H1 (cell line): ENCODE measurements around the gene MAP7. TPM values are rescaled to one million over a fixed set of nuclear protein-coding genes. Genes with fewer than 3 reads are reported as not detected.

Experiments
- CTCF ChIA-PET: fragments of 300-600 bp; sonication (Branson Sonifier 250); formaldehyde crosslinking; loops from one replicate; lab custom pipeline; 2021; ENCODE audit not compliant: partially characterized antibody; lab: Charles Lee
- POLR2A ChIA-PET: fragments of 300-600 bp; sonication (Branson Sonifier 250); formaldehyde crosslinking; loops from one replicate; lab custom pipeline; 2021; ENCODE audit warnings: inconsistent platforms; ENCODE audit not compliant: partially characterized antibody; lab: Charles Lee
- DNase-seq, 2 experiments: peaks; one replicate each; pipeline versions ENCODE4 v3.0.0 to v3.0.0-alpha.2; 2010 to 2022; ENCODE audit warnings: low spot score in 2 of 2, low read depth in 1 of 2, mixed read lengths in 1 of 2
- FAIRE-seq: peaks from 2 replicates; lab custom pipeline; 2011; peaks lifted over from hg19 to GRCh38; lab: Jason Lieb, UNC
- H2AFZ ChIP-seq: 2 replicates; pipeline ENCODE4 v1.8.1; 2012; ENCODE audit warnings: low read length, inconsistent platforms
- H2AK5ac ChIP-seq: 2 replicates; pipeline ENCODE4 v1.6.1; 2013; ENCODE audit warnings: low read depth, low read length
- H2BK120ac ChIP-seq: replicated peaks from 2 replicates; pipeline ENCODE3; 2013; ENCODE audit warnings: low read depth, low read length, inconsistent platforms
- H2BK12ac ChIP-seq: 2 replicates; pipeline ENCODE4 v1.6.1; 2013; ENCODE audit warnings: low read depth, low read length
- H2BK15ac ChIP-seq: 2 replicates; pipeline ENCODE4 v1.6.1; 2013; ENCODE audit warnings: low read length
- H2BK20ac ChIP-seq: 2 replicates; pipeline ENCODE4 v1.6.1; 2013; ENCODE audit warnings: low read length
- H2BK5ac ChIP-seq: 2 replicates; pipeline ENCODE4 v1.6.1; 2013; ENCODE audit warnings: low read depth, low read length
- H3K14ac ChIP-seq: 2 replicates; pipeline ENCODE4 v1.6.1; 2013; ENCODE audit warnings: inconsistent platforms; ENCODE audit not compliant: insufficient read length
- H3K18ac ChIP-seq: 2 replicates; pipeline ENCODE4 v1.6.1; 2013; ENCODE audit warnings: low read length; ENCODE audit errors: extremely low read depth
- H3K23ac ChIP-seq: 2 replicates; pipeline ENCODE4 v1.6.1; 2013; ENCODE audit warnings: inconsistent platforms; ENCODE audit not compliant: insufficient read length
- H3K23me2 ChIP-seq: 2 replicates; pipeline ENCODE4 v1.6.1; 2013; ENCODE audit warnings: low read depth, low read length
- H3K27ac ChIP-seq: 2 replicates; pipeline ENCODE4 v1.6.1; 2011; ENCODE audit warnings: low read depth, low read length, inconsistent platforms
- H3K27me3 ChIP-seq, 4 experiments: replicated peaks in 1 of 4; 1 replicate in 1 of 4; 2 replicates in 3 of 4; pipeline versions ENCODE4 v1.6.1 to v1.8.1; 2011 to 2013; ENCODE audit warnings: low read length in 3 of 4, mild to moderate bottlenecking in 3 of 4, inconsistent platforms in 2 of 4, mixed read lengths in 2 of 4, moderate library complexity in 1 of 4; ENCODE audit not compliant: control insufficient read depth in 3 of 4, insufficient read depth in 3 of 4; ENCODE audit errors: extremely low read depth in 1 of 4
- H3K36me3 ChIP-seq, 4 experiments: 2 replicates each; pipeline versions ENCODE4 v1.6.1 to v1.8.1; 2011 to 2013; ENCODE audit warnings: mild to moderate bottlenecking in 4 of 4, low read length in 3 of 4, moderate library complexity in 2 of 4, control low read depth in 1 of 4, inconsistent platforms in 1 of 4; ENCODE audit not compliant: insufficient read depth in 4 of 4, control insufficient read depth in 2 of 4
- H3K4ac ChIP-seq: replicated peaks from 2 replicates; pipeline ENCODE3; 2013; ENCODE audit warnings: low read length, low read depth, mixed read lengths, inconsistent platforms; ENCODE audit not compliant: insufficient read length
- H3K4me1 ChIP-seq, 4 experiments: replicated peaks in 1 of 4; 1 replicate in 1 of 4; 2 replicates in 3 of 4; pipeline versions ENCODE4 v1.6.1 to v1.8.1; 2011 to 2013; ENCODE audit warnings: low read length in 3 of 4, inconsistent platforms in 2 of 4, mixed read lengths in 1 of 4; ENCODE audit not compliant: insufficient read depth in 4 of 4, control insufficient read depth in 3 of 4
- H3K4me2 ChIP-seq, 2 experiments: 2 replicates each; pipeline versions ENCODE4 v1.6.1 to v1.8.1; 2011 to 2013; ENCODE audit warnings: low read depth in 2 of 2, low read length in 2 of 2, control low read depth in 1 of 2, inconsistent platforms in 1 of 2, mild to moderate bottlenecking in 1 of 2; ENCODE audit not compliant: insufficient read depth in 1 of 2
- H3K4me3 ChIP-seq, 4 experiments: fragments of 200-600, 300-600 bp in 1 of 4; sonication (generic), shearing (Covaris generic), sonication (Bioruptor Twin) in 1 of 4; 2 replicates each; pipeline versions ENCODE4 v1.5.1 to v1.8.1; 2011 to 2016; ENCODE audit warnings: low read length in 4 of 4, low read depth in 3 of 4, control low read depth in 2 of 4, inconsistent platforms in 2 of 4, mild to moderate bottlenecking in 2 of 4, mixed read lengths in 1 of 4, moderate library complexity in 1 of 4; ENCODE audit not compliant: insufficient read depth in 2 of 4; ENCODE audit errors: extremely low read depth in 1 of 4
- H3K56ac ChIP-seq: replicated peaks from 2 replicates; pipeline ENCODE3; 2013; ENCODE audit warnings: low read depth, mild to moderate bottlenecking, mixed read lengths, low read length, inconsistent platforms; ENCODE audit not compliant: insufficient read length
- H3K79me1 ChIP-seq: 2 replicates; pipeline ENCODE4 v1.6.1; 2013; ENCODE audit warnings: low read depth, low read length, control low read depth
- H3K79me2 ChIP-seq, 2 experiments: 2 replicates each; pipeline versions ENCODE4 v1.6.1 to v1.8.1; 2012 to 2013; ENCODE audit warnings: low read length in 2 of 2, mild to moderate bottlenecking in 2 of 2, inconsistent platforms in 1 of 2; ENCODE audit not compliant: insufficient read depth in 2 of 2, control insufficient read depth in 1 of 2
- H3K9ac ChIP-seq, 4 experiments: replicated peaks in 1 of 4; 1 replicate in 1 of 4; 2 replicates in 3 of 4; pipeline versions ENCODE4 v1.6.1 to v1.8.1; 2011 to 2013; ENCODE audit warnings: low read depth in 3 of 4, low read length in 3 of 4, control low read depth in 2 of 4, mild to moderate bottlenecking in 2 of 4, moderate library complexity in 2 of 4, inconsistent platforms in 1 of 4; ENCODE audit errors: extremely low read depth in 1 of 4
- H3K9me3 ChIP-seq, 2 experiments: 2 replicates each; pipeline versions ENCODE4 v1.6.1 to v1.8.1; 2012 to 2013; ENCODE audit warnings: mild to moderate bottlenecking in 2 of 2, moderate library complexity in 2 of 2, control low read depth in 1 of 2, inconsistent platforms in 1 of 2, low read depth in 1 of 2, low read length in 1 of 2, mixed read lengths in 1 of 2; ENCODE audit not compliant: insufficient read depth in 2 of 2
- H4K20me1 ChIP-seq, 2 experiments: replicated peaks in 1 of 2; 2 replicates each; pipeline versions ENCODE3 to v1.8.1; 2011 to 2013; ENCODE audit warnings: inconsistent platforms in 2 of 2, low read length in 2 of 2, mild to moderate bottlenecking in 1 of 2; ENCODE audit not compliant: insufficient read depth in 2 of 2, control insufficient read depth in 1 of 2
- H4K5ac ChIP-seq: 2 replicates; pipeline ENCODE4 v1.6.1; 2013; ENCODE audit warnings: low read length, low read depth, mixed read lengths, inconsistent platforms; ENCODE audit not compliant: insufficient read length
- H4K8ac ChIP-seq: 2 replicates; pipeline ENCODE4 v1.8.0; 2013; ENCODE audit warnings: mild to moderate bottlenecking, moderate library complexity, low read length, inconsistent platforms; ENCODE audit not compliant: insufficient read depth; ENCODE audit errors: extremely low read depth
- H4K91ac ChIP-seq: replicated peaks from 2 replicates; pipeline ENCODE3; 2013; ENCODE audit warnings: low read length, mixed read lengths, inconsistent platforms; ENCODE audit not compliant: insufficient read length
- CBX5 ChIP-seq: fragments of 300-800, 300-1000 bp; sonication (generic); IDR thresholded peaks from 2 replicates; pipeline ENCODE4 v1.7.1; 2016; ENCODE audit warnings: antibody characterized with exemption, low read length, low read depth
- KDM1A ChIP-seq: fragments of 200-600, 300-600 bp; sonication (generic); IDR thresholded peaks from 2 replicates; pipeline ENCODE4 v1.7.1; 2016; ENCODE audit warnings: mild to moderate bottlenecking, low read length, borderline replicate concordance
- KDM4A ChIP-seq: IDR thresholded peaks from one replicate; pipeline ENCODE4 v1.7.1; 2012; ENCODE audit warnings: low read depth, mild to moderate bottlenecking, moderate library complexity, low read length, inconsistent platforms; ENCODE audit not compliant: severe bottlenecking
- MAFK ChIP-seq: IDR thresholded peaks from 2 replicates; pipeline ENCODE4 v1.6.1; 2012; ENCODE audit warnings: low read depth, mild to moderate bottlenecking, improper control_type of control experiment, low read length
- MAX ChIP-seq: IDR thresholded peaks from 2 replicates; pipeline ENCODE4 v1.6.1; 2012; ENCODE audit warnings: inconsistent platforms
- POLR2A ChIP-seq, 2 experiments: IDR thresholded peaks; 1 replicate in 1 of 2; 2 replicates in 1 of 2; pipeline ENCODE4 v1.6.1; 2011; ENCODE audit warnings: low read depth in 2 of 2, low read length in 2 of 2, mild to moderate bottlenecking in 2 of 2; ENCODE audit errors: control extremely low read depth in 1 of 2
- SIN3A ChIP-seq, 2 experiments: IDR thresholded peaks in 1 of 2; conservative IDR thresholded peaks in 1 of 2; 2 replicates each; pipeline ENCODE4 v1.6.1; 2011 to 2012; ENCODE audit warnings: low read length in 2 of 2, improper control_type of control experiment in 1 of 2, low read depth in 1 of 2, mild to moderate bottlenecking in 1 of 2
- TEAD4 ChIP-seq: IDR thresholded peaks from 2 replicates; pipeline ENCODE4 v1.6.1; 2012; ENCODE audit warnings: low read depth, low read length, inconsistent platforms, mixed read lengths
- YY1 ChIP-seq: IDR thresholded peaks from 2 replicates; pipeline ENCODE4 v1.6.1; 2011; ENCODE audit warnings: low read depth, mild to moderate bottlenecking, low read length
- WGBS, 2 experiments: shearing (Covaris generic) in 1 of 2; methylation state at CpG; one replicate each; pipeline versions ENCODE4 v1.1.6 to v1.1.7; 2013 to 2015; ENCODE audit warnings: low lambda C conversion rate in 2 of 2, mixed read lengths in 2 of 2, inconsistent platforms in 1 of 2, low coverage in 1 of 2, missing lambda C conversion rate in 1 of 2; ENCODE audit not compliant: insufficient replicate concordance in 2 of 2, insufficient coverage in 1 of 2, insufficient read length in 1 of 2; ENCODE audit errors: extremely low coverage in 1 of 2, missing lambda C conversion rate in 1 of 2; 5-methylcytosine and 5-hydroxymethylcytosine counted together
- polyA plus RNA-seq, 7 experiments: library from polyadenylated mRNA; depleted of rRNA in 3 of 7; stranded (reverse) in 5 of 7; unstranded in 2 of 7; fragments of >200 nt in 5 of 7; fragments of 200-250 nt in 2 of 7; gene quantifications; 1 replicate in 5 of 7; 2 replicates in 1 of 7; 4 replicates in 1 of 7; pipeline versions ENCODE4 v1.2.1 to v1.2.3, GENCODE V29; 2011 to 2013; ENCODE audit warnings: missing spikeins in 2 of 7, mixed read lengths in 2 of 7
- total RNA-seq: library from RNA; stranded (reverse); fragmentation: NEBNext Ultra II Directional; extraction: Animal tissue kit (Norgen Biotek cat#: 25700); gene quantifications from 2 replicates; pipeline ENCODE4 v1.2.1, GENCODE V29; 2021
- TF ChIP-seq, protein P1 (sequence below): IDR thresholded peaks from 2 replicates; pipeline ENCODE4 v1.6.1; 2012; ENCODE audit warnings: low read length, inconsistent platforms
- TF ChIP-seq, protein P2 (sequence below): IDR thresholded peaks from 2 replicates; pipeline ENCODE4 v1.6.1; 2012; ENCODE audit warnings: inconsistent platforms

MAP7 gene
- total and polyA plus RNA-seq, 2 of the 8 experiments (the other 6 are each of a cell fraction or from before 2014, with no cell fraction given), result 13.5 to 66.9 TPM

DNA sequence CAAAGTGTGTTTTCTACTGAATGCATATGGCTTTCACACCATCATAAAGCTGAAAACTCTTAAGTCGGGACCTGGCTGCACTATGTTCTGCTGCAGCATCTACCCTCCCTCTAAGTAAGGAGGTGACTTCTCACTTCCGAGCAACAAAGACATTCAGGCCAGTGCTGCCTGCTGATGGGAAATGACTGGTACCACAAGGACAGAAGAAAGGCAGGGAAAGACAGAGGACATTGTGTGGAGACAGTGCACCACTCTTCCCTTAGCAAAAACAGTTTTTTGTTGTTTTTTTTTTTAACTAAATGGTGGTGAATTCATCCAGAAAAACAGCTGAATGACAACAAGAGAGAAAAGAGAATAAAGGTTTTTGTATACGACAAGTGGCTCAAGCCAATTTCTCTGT, 81.5 kb downstream of the MAP7 start:
- Histone ChIP-seq H2BK20ac (no peak overlapping the region), H3K4me3 (no peak overlapping the region), H2AFZ (no peak overlapping the region), H3K9ac (no peak overlapping the region), H4K91ac (no peak overlapping the region), H3K79me2 (peaks cover 0 to 51% of the 10 kb centered on the region in 2 experiments; a peak in 2 of 4 replicates), H3K9me3 (no peaks in the 10 kb centered on the region), H2BK5ac (no peak overlapping the region), H3K27ac (no peak overlapping the region), H2BK12ac (no peak overlapping the region), H2AK5ac (no peak overlapping the region), H3K4me1 (peaks cover 0 to 14% (median 10%) of the 10 kb centered on the region in 4 experiments; a peak in 5 of 7 replicates), H3K4ac (no peak overlapping the region), H3K36me3 (no peaks in the 10 kb centered on the region), H3K14ac (no peak overlapping the region), H3K18ac (no peak overlapping the region), H2BK15ac (no peak overlapping the region), H2BK120ac (no peak overlapping the region), H3K4me2 (no peak overlapping the region), H3K23ac (no peak overlapping the region), H4K8ac (no peak overlapping the region), H3K23me2 (no peaks in the 10 kb centered on the region), H4K5ac (no peak overlapping the region), H4K20me1 (peaks cover 0 to 1% of the 10 kb centered on the region in 2 experiments), H3K79me1 (peaks cover 2% of the 10 kb centered on the region; the same call in 1 of the 2 replicates), H3K27me3 (no peaks in the 10 kb centered on the region), H3K56ac (no peak overlapping the region)
- CTCF ChIA-PET, result interaction anchor here (0.7 to 1.6 kb wide), 3 partner anchors 28 to 134 kb away, joined by 3 read pairs; no protein-coding TSS in a partner anchor
- POLR2A ChIA-PET, result interaction anchor here (0.6 kb wide), 2 partner anchors 41 to 253 kb away, joined by 3 read pairs; no protein-coding TSS in a partner anchor
- DNase-seq, result no peak
- 85% methylated on average over 3 of the region's 3 CpGs; no CpG with 5 or more reads in 1 of the 2 experiments for WGBS, 2 experiments
- FAIRE-seq, result no peak
- TF ChIP-seq, protein P1, sequence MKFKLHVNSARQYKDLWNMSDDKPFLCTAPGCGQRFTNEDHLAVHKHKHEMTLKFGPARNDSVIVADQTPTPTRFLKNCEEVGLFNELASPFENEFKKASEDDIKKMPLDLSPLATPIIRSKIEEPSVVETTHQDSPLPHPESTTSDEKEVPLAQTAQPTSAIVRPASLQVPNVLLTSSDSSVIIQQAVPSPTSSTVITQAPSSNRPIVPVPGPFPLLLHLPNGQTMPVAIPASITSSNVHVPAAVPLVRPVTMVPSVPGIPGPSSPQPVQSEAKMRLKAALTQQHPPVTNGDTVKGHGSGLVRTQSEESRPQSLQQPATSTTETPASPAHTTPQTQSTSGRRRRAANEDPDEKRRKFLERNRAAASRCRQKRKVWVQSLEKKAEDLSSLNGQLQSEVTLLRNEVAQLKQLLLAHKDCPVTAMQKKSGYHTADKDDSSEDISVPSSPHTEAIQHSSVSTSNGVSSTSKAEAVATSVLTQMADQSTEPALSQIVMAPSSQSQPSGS, result no peak
- no peak for TF ChIP-seq MAFK
- TF ChIP-seq YY1, result no peak
- no peak for TF ChIP-seq POLR2A (IDR thresholded peaks at IDR 0.05; ENCODE audit: control extremely low read depth in 1 of 2, low read depth in 2 of 2, low read length in 2 of 2)
- no peak for TF ChIP-seq SIN3A (conservative IDR thresholded peaks at IDR 0.05 in 1 of 2, IDR thresholded peaks at IDR 0.05 in 1 of 2; ENCODE audit: low read depth in 1 of 2, low read length in 2 of 2)
- no peak for TF ChIP-seq TEAD4
- TF ChIP-seq KDM1A, result no peak
- TF ChIP-seq CBX5, result no peak
- TF ChIP-seq KDM4A, result no peak
- TF ChIP-seq, protein P2, sequence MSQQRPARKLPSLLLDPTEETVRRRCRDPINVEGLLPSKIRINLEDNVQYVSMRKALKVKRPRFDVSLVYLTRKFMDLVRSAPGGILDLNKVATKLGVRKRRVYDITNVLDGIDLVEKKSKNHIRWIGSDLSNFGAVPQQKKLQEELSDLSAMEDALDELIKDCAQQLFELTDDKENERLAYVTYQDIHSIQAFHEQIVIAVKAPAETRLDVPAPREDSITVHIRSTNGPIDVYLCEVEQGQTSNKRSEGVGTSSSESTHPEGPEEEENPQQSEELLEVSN, result no peak
- TF ChIP-seq MAX, result no peak
